Amniotic stem cell (primary cell): ENCODE data around the gene GARRE1.
"Not testable (repeated sequence)": the region's sequence is repeated elsewhere in the genome, so short reads cannot be mapped to it uniquely, and the experiment has no call there.

Experiments
- DNase-seq: peaks from one replicate; lab custom pipeline; 2025; lab: John Stamatoyannopoulos, UW

The GARRE1 gene, protein sequence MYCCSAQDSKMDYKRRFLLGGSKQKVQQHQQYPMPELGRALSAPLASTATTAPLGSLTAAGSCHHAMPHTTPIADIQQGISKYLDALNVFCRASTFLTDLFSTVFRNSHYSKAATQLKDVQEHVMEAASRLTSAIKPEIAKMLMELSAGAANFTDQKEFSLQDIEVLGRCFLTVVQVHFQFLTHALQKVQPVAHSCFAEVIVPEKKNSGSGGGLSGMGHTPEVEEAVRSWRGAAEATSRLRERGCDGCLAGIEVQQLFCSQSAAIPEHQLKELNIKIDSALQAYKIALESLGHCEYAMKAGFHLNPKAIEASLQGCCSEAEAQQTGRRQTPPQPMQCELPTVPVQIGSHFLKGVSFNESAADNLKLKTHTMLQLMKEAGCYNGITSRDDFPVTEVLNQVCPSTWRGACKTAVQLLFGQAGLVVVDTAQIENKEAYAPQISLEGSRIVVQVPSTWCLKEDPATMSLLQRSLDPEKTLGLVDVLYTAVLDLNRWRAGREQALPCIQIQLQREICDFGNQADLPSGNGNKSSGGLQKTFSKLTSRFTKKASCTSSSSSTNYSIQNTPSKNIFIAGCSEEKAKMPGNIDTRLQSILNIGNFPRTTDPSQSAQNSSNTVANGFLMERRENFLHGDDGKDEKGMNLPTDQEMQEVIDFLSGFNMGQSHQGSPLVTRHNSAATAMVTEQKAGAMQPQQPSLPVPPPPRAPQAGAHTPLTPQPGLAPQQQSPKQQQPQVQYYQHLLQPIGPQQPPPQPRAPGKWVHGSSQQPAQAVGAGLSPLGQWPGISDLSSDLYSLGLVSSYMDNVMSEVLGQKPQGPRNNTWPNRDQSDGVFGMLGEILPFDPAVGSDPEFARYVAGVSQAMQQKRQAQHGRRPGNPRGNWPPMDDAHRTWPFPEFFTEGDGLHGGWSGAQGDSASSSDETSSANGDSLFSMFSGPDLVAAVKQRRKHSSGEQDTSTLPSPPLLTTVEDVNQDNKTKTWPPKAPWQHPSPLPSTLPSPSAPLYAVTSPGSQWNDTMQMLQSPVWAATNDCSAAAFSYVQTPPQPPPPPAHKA (N-terminal part only)

DNA sequence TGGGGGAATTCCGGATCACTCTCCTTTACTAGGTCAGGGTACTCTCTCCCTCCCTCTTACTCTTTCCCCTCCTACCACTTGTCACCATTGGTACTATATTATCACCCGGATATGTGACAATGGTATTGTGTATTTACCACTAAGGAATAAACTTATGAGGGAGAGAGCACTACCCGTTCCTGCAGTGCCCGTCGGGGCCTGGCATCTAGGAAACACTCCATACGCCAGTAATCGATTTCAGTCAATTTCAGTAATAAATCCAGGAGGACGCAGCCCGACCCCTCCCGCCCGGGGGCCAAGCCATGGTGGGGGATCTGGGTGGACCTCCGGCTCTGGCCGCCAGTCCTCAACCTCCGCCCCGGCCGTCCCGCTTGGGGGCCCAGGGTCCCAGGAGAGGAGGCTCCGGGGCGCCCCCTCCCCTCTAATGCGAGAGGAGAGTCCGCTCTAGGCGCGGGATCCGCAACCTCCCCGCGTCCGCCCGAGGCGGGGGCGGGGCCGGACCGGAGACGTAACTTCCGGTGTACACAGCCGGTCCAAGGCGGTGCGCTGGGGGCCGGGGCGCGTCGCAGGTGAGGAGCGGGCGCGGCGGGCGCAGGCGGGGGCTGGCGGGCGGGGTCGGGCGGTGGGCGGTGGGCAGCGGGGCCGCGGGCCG is at the start of gene GARRE1:
TSS of gene GARRE1 (plus strand) at position 509 of the 652 bp plus-strand sequence. CDS start 45,920 bp downstream, outside the sequence.
- DNase-seq: peak; percentile 18

DNA sequence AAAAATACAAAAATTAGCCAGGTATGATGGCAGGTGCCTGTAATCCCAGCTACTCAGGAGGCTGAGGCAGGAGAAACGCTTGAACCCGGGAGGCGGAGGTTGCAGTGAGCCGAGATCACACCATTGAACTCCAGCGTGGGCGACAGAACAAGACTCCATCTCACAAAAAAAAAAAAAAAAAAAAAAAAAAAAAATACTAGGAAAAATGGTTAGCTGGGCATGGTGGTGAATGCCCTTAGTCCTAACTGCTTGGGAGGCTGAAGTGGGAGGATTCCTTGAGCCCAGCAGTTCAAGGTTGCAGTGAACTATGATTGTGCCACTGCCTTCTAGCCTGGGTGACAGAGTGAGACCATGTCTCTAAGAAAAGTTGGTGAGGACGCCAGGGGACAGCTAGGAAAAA is 49.0 kb upstream of the GARRE1 start:
- DNase-seq: not testable (repeated sequence)

DNA sequence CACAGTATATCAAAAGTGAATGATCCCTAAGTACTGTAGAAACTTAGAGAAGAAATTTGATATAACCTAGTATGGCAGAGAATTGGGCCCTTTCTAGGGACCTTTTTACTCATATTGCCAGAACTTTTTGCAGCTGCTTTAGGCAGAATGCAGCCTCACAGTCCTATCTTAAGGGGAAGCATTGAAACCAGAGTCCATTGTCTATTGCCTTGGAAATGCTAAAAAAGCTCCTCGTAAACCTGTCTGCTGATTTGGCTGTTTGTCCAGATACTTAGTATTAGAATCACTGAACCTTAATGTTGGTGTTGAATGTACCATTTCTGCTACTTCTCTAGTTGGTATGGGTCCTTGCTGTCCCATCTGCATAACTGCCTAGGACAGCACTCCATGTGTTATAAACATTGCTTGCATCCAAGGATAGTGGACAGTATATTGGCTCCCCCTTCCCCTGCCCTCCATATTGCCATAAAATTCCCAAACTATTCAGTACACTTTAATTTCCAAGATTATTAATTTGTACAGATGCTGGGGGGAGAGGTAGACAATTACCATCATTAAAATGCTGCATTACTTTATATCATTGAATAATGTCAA is 46.0 kb upstream of the GARRE1 start:
- DNase-seq: no peak

DNA sequence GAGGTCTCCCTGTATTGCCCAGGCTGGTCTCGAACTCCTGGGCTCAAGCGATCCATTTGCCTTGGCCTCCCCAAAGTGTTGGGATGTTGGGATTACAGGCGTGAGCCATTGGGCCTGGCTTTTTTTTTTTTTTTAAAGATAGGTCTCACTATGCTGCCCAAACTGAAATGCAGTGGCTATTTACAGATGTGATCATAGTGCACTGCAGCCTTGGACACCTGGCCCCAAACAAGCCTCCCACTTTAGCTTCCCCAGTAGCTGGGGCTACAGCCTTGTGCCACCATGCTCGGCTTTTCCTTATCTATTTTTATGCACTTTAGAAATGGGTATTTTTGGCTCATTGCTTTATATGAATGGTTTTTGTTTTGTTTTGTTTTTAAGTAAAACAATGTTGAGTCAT is 44.6 kb upstream of the GARRE1 start:
- no peak for DNase-seq

DNA sequence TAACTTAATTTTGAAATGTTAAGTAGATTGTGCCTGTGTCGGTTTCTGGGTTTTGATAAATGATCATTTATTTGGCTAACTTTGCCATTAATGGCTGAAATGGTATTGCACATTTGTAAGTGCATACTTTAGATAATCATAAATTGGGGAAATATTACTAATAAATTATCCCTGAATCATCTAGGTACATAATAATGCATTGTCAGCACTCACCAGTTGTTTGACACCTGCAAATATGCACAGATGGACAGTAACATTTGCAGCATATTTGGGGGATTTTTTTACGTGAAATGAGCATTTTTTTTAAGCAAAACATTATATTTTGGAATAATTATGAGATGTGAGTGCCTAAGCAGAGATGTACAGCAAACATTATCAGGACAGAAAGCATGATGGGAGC is 41.1 kb upstream of the GARRE1 start:
- DNase-seq: no peak

DNA sequence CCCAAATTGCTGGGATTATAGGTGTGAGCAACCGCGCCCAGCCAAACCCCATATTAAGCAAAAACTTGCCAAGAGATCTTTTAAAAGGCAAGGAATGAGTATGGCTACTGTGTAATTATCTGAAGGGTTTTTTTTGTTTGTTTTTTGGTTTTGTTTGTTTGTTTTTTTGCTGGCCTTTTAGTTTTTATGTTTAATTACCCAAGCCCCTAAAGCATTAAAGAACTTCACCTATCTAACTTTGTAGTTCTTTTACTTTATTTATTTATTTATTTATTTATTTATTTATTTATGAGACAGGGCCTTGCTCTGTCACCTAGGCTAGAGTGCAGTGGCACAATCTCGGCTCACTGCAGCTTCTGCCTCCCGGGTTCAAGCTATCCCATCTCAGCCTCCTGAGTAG is 40.3 kb upstream of the GARRE1 start:
- DNase-seq: no peak

DNA sequence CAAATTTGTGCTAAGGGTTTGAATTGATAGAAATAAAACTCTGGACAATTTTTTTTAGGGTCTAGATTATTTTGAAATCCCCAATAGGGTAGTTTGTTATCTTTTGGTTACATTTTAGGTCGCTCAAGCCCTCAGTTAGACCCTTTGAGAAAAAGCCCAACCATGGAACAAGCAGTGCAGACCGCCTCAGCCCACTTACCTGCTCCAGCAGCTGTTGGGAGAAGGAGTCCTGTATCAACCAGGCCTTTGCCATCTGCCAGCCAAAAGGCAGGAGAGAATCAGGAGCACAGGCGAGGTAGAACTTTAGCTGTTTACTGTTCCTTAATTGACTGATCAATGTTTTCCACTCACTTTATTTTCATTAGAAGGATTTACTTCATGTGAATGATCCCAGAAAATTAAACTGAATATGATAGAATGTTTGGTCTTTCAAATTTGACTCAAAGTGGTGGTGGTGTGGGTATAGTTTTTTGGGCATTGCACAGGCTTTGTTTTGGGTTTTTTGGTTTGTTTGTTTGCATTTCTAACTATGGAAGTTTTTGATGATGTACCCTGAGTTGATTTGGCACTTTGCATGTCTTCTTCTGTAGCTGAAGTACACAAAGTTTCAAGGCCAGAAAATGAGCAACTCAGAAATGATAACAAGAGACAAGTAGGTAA is 39.2 kb upstream of the GARRE1 start:
- DNase-seq: no peak

DNA sequence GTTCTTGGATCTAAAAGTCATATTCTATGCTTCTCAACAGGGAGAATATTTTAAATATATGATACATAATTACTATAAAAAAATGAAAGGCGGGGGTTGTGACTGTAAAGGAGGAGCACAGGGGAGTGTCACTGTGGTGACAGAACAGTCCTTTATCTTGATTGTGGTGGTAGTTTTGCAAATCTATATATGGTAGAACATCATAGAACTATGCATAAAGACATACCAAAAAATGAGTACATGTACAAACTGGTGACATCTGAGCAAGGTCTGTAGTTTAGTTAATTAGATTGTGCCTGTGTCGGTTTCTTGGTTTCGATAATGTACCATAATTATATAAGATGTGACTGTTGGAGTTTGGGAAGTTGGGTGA is 38.7 kb upstream of the GARRE1 start:
- no peak for DNase-seq

DNA sequence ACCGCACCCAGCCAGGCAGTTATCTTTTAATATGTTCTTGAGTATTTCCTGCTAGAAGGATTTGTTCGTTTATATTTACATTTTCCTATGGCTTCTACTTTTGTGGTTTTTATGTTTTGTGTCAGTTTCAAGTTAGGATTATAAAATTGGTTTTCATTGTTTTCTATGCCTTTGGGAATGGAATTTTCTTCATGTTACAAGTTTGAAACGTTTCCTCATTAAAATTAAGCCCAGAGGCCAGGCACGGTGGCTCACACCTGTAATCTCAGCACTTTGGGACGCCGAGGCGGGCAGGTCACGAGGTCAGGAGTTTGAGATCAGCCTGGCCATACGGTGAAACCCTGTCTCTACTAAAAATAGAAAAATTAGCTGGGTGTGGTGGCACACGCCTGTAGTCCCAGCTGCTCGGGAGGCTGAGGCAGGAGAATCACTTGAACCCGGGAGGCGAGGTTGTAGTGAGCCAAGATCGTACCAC is 37.6 kb upstream of the GARRE1 start:
- not testable (repeated sequence) for DNase-seq

DNA sequence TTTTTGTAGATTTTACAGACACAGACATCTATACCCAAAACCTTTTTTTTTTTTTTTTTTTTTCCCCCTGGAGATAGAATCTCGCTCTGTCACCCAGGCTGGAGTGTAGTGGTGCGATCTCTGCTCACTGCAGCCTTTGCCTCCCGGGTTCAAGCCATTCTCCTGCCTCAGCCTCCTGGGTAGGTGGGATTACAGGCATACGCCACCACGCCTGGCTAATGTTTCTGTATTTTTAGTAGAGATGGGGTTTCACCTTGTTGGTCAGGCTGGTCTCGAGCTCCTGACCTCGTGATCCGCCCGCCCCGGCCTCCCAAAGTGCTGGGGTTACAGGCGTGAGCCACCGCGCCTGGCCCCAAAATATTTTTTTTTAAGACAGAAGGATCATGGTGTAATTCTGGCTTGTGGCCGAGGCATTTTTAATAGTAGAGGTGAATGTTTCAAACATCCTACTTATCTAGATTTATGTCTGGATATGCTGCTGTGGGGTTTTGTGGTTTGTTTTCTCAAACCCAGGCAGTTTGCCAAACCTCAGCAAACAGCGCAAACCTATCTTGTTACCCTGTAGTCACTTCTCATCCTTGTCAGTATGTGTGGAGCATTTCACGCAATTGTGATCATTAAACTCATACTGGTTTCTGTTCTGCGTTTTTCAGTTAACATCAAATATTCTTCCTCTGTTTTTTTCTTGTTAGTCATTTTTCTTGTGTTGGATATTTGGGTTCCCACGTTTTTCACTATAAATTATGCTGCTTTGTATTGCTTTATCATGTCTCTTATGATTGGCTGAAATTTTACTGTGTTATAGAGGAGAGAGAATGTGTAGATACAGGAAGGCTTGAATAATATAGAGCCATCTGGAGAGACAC is 36.2 kb upstream of the GARRE1 start:
- DNase-seq: peak; percentile 67

DNA sequence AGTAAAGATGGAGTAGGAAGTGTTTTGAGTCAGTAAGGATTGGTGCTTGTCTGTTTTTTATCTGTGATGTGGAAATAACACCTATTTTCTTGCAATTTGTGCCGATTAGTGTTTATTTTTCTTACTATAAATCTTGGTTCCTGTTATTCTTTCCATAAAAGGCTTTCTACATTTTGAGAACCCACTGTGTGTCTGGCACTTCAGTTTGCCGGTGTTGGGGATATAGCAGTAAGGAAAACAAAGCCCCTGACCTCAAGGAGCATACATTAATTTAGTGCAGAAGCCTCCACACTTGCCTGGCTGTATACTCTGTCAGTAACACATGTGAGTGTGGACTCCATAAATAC is 35.6 kb upstream of the GARRE1 start:
- no peak for DNase-seq

DNA sequence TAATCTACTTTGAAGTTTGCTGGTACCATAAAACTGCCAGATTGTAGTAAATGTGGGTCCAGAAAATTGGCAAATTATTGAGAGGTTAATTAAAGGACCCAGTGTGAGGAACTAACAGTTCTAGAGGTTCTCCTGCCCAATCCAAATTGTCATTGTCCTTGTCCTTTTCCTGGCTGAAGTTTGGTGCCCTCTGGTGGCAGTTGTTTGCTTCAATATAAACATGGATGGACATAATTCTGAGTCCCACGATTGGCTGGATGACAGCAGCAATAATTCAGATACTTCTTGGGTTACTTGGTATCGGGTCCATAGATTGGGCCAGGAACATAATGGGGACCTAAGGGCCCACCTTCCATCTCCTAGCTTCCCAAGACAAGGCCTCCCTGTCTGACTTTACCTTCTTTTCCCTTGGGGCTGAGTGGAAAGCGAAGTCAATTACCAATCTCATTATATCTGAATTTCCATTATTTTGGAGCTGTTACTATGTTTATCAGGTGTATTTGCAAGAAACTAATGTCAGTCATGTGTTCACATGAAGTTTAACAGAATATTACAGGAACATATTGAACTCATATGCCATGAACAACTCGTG is 33.8 kb upstream of the GARRE1 start:
- DNase-seq: no peak

DNA sequence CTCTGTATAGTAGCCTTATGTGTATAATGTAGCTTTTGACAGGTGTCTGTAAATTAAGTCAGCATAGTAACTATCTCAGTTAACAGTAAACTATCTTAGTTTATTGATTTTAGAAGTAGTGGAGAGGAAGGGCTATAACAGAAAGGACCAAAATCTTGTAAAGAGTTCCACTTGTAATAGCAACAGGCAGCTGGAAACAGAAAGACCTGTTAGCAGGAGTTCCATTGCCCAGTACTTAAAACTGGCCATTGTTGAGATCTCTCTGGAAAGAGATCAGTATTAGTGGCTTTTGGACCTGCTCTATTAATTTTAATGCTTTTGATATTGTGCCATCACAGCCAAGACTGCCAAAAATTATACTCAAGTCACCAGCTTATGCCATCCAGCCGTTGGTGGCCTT is 32.0 kb upstream of the GARRE1 start:
- no peak for DNase-seq

DNA sequence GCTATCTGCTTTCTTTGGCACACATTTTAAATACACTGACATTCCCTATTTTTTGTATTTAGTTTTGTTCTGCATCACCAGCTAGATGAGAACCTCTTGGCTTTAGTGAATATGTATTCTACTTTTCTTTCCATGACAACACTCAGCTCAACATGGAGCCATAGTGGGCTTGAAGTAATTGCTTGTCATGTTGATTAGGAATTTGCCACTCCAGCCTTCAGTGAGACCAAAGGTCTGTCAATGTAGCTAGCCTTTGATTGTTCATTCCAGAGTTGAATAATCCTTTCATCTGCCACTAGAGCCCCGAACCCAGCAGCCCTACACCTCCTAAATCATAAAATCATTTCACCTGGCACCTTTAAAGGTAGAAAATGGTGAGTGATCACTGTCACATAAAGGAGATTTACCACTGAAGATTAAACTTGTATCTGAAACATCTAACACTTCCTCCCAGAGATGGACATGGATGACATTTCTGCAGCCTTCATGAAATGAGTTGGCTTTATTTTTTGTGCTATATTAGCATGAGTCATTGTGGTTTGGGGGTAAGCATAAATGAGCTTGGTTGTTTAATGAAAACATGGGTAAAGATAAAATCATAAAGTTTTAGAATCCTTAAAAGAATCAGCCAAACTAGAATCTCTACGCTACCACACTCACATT is 29.2 kb upstream of the GARRE1 start:
- no peak for DNase-seq

DNA sequence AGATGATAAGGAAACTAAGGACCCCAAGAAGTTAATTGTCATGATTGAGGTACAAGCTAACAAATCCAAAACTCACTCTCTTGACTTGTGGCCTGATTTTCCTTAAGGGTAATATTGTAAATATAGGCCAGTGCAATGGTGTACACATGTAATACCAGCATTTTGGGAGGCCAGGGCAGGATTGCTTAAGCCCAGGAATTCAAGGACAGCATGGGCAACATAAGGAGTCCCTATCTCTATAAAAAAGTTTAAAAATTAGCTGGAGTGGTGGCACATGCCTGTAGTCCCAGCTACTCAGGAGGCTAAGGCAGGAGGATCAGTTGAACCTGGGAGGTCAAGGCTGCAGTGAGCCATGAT is 28.7 kb upstream of the GARRE1 start:
- no peak for DNase-seq

DNA sequence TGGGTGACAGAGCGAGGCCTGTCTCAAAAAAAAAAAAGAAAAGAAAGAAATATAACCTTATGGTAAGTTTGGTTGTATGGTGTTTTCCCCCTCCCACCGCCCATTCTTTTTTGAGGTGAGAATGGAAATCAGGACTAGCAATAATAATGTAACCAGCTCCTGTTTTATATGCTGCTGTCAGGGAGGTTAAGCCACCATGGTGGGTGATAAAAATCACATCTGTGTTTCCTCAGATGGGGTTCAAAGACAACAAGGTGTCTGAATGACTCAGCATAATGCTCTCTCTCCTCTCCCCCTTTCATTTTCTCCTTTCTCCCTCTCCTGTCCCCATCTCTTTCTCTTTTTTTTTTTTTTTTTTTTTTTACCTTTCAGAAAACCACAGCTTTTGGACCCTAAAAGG is 28.3 kb upstream of the GARRE1 start:
- no peak for DNase-seq

DNA sequence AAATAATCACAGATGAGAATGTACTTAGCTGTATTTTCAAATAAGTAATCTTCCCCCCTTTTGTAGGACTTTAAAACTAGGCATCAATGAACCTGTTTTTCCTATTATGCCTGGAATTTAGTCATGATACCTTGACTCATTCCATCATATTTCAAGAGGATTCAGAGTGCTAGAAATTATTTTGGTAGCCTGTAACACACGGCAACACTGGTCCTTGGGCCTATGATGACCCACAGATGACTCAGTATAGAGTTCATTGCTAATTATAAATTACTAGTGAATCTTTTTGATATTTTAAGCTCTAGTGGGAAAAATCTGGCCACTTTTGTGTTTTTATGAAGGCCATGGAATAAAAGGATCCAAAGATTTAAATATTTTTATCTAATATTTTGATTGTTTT is 26.0 kb upstream of the GARRE1 start:
- DNase-seq: no peak

DNA sequence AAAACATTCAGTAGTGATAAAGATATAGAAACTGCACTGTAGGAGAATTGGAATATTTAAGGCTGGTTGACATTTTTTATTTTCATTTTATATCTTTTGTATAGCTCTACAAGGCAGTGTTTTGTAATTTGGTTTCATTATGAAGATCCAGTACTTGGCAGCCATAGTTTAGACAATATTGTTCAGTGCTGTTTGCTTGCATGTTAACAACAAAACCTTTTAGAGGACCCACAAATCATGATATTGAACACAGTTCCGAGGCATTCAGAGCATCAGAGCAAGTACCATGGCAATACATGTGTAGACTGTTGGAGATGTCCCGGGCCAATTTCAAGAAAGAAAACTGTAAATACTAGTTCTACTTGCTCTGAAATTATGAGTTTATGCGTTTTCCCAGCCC is 25.6 kb upstream of the GARRE1 start:
- no peak for DNase-seq

DNA sequence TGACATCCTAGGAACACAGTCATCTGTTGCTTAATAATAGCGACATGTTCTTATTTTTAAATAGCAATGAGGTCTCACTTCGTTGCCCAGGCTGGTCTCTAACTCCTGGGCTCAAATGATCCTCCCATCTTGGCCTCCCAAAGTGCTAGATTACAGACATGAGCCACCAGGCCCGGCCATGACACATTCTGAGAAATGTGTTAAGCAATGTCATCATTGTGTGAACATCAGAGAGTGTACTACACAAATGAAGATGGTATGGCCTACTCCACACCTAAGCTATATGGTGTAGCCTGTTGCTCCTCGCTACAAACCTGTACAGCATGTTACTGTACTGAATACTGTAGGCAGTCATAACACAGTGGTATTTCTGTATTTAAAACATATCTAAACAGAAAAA is 24.6 kb upstream of the GARRE1 start:
- DNase-seq: no peak

DNA sequence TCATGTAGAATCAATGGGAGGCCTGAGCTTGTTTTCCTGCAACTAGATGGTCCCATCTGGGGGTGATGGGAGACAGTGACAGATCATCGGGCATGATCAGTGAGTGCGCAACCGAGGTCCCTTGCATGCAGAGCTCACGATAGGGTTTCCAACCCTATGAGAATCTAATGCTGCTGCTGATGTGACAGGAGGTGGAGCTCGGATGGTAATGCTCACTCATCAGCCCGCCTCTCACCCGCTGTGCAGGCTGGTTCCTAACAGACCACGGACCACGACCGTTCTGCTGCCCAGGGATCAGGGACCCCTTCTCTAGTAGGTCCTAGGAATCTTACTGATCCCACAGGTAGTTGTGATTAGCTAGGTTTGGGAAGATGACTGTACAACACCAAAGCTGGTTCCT is 23.5 kb upstream of the GARRE1 start:
- DNase-seq: no peak
